HG03039 (cell line): ENCODE results near the gene PHACTR2.

Experiments
- ATAC-seq: cut with Tn5 transposase; IDR thresholded peaks from one replicate; pipeline ENCODE4 v1.9.1; 2021; ENCODE audit warnings: mild to moderate bottlenecking, moderate library complexity; ENCODE audit not compliant: unreplicated experiment

Gene PHACTR2

DNA sequence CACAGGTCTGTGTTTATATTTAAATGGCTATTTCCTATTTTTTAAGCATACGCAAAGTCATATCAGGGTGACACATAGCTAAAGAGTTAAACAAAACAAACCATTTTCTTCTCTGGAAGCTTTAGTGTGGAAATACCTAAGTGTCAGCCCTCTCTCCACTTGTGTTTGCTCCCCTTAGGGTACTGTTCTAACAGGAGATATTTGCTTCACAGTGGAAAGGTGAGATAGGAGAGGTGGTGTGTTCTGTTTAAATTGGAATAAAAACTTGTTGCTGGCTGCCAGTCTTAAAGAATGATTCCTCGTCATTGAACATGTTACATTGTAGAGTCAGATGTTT is 18.9 kb downstream of the PHACTR2 start:
- no peak for ATAC-seq

DNA sequence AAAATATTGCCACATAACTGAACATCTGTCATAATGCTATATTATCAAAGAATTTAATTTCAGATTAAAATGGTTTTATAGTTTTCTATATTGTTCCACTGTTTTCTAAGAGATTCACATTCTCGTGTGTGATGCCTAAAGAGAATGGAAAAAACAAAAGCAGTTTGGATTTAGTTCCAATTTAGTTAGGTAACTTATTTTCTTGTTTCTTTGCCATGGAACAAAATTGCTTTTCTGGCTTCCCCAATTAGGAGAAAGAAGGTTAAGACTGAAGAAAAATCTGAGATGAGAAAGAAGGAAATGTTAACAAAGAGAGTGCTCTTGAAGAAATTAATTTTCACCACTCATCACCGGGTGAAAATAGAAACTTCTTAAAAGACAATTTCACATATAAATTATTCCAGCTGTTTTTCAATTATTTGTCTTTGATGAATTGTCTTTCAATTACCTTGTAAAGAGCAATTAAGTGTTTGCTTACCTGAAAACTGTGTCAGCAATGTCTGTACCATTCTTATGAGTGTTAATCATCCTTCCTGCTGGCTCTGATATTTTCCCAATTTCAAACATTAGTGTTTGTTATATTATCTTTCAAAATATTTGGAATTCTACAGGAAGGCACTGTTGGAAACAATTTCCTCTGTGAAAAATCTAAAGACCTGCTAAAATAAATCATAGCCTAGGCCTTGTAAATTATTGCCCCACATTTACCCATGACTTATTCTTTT is 19.5 kb downstream of the PHACTR2 start:
- no peak for ATAC-seq

- no peak for ATAC-seq
Observed at GRCh38 chr6:143698329-143698728, 20.6 kb downstream of the PHACTR2 start.

DNA sequence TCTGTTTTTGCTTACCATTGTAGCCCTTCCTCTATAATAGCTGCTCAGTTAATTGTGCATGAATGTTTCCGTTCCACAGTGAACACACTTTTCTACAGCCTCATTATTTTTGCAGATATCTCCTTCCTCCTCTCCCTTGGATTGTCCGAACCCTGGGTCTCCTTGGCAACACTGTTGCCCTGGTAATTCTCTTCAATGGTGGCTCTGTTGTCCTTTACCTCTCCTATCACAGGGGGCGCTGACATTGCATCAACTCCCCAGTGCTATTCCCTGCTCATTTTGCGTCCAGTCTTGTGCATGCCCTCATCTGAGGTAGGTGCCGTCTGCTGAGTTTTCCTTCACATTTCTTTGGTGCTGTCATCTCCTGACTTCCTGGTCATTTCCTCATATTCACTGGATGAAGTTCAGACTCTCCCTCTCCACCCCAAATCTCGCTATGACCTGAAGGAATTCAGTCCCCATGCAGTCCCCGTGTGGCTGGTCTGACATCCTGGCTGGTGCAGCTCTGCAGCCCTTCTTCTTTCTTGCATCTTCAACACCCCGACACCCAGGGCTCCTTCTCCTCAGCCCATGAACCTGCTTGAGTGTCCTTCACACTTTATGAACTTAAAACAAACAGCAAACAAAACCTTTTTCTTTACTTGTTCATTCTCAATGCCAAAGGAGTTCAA is 21.1 kb downstream of the PHACTR2 start:
- ATAC-seq, result no peak

DNA sequence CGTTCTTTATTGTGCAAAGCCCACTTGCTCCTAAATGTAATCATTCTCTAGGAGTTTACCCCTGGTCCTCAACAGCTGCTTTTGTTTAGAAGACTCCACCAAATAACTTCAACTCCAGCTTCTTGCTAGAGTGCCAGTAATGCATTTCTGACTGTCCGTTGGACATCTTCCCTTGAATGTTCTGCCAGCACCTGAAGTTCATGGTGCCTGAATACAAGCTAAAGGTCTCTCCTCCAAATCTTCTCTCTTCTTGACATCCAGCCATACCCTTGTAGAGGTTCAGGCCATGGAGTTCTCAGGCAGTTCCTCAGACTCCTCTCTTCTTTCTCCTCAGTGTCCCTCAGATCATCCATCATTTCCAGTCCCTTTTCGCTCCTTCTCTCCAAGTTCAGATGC is 21.7 kb downstream of the PHACTR2 start:
- no peak for ATAC-seq

DNA sequence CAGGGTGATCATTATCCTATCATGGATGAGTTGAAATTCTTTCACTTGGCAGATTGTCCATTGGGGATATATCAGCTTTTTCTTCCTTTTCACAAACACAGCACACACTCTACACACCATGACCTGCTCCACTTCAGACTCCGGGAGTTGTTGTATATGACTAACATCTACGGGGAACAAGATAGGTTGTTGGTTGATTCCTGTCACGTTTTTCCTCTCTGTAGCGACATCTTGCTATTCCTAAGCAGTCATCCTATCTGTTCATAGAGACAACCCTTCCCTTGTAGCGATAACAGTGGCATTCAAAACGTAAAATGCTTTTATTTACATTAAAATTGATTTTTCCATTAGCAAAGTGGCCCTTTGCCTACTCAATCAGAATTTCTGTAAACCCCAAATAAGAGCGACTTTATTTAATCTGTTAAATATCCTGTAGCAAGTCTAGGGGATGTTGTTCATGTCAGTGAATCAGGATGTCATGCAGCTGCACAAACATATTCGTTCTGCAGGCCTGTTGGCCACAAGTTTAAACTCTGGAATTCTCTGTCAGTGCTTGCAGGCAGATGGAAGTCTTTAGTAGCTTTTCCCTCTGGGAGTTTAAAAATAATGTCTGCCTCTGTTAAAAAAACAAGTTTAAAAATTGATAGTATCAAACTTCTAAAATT is 23.1 kb downstream of the PHACTR2 start:
- no peak for ATAC-seq

DNA sequence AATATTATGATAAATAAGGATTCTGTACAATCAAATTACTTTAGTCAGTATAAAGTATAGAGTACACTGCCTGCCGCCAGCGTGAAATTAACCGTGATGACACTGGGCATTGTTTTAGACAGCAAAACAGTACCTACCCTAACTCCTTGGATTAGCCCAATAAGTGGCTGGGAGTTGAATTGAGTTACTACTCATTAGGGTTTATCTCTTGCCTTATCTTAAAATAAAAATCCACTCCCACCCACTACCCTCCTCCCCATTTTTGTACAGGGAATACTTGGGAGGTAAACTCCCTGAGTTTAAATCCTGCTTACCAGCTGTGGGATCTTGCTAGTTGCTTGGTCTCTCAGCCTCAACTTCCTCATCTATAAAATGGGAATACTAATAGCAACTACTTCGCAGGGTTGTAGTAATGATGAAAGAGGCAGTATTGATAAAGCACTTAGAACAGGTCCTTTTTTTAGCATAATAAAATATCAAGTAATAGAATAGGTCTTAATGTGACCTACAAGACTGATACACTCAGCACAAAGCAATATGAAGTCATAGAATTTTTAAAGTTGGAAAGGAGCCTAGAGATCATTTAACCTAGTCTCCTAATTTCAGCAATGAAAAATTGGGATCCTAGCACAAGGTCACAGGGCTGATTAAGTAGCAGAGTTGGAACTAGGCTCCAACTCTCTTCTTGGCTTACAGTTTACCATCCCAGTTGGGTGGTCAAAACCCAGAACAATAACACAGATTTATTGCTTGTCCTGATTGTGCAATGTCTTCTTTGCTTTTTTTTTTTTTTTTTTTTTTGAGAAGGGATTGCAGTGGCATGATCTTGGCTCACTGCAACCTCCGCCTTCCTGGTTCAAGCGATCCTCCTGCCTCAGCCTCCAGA is 23.8 kb downstream of the PHACTR2 start:
- ATAC-seq, result no peak

DNA sequence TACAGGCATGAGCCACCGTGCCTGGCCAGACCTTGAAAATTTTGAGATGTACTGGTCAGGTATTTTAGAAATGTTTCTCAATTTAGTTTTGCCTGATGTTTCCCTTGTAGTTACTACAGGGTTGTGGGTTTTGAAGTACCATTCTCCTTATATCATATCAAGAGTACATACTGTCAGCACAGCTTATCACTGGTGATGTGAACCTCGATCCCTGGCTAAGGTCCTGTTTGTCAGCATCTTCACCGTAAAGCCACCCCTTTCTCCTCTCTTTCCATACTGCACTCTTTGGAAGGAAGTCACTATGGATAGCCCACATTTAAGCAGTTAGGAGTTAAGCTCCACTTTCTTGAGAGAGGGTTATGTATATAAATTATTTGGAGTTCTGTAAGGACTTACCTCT is 27.8 kb downstream of the PHACTR2 start:
- no peak for ATAC-seq

- no peak for ATAC-seq
Observed at GRCh38 chr6:143707697-143708096, 29.9 kb downstream of the PHACTR2 start.

GRCh38 chr6:143708889-143709288 is 31.1 kb downstream of the PHACTR2 start:
- ATAC-seq, result no peak

DNA sequence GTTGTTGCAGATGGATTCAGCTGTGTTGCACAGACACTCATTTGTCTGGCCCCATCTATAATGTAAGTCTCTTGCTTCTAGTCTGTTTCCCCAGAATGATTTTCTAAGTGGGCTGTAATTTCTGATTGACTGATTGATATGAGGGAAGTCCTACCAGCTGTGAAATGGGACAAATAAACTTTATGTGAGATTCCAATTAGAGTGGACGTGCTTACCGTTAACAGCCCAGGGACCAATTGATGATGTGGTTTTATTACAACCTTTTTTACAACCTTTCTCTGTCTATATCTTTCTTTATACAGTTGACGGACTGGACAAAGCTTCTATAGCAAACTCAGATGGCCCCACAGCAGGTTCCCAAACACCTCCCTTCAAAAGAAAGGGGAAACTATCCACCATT is 33.9 kb downstream of the PHACTR2 start:
- no peak for ATAC-seq

DNA sequence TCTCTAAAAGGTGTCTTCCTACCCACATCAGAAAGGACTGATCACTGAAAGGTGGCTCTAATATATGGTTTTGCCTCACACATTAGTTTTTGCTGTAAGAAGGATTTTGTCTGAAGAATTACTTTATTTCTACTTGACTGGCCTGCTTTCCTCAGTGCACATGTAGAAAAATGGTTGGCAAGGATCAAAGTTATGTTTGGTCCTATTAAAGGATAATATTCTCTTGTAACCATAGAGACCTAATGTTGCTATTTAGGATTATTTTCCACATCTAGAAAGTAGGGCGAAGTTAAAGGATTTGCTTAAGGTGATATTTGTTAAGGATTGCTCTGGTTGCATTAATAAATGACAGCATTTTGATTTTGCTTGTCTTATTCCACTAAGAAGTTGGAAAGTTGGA is 40.7 kb downstream of the PHACTR2 start:
- no peak for ATAC-seq

DNA sequence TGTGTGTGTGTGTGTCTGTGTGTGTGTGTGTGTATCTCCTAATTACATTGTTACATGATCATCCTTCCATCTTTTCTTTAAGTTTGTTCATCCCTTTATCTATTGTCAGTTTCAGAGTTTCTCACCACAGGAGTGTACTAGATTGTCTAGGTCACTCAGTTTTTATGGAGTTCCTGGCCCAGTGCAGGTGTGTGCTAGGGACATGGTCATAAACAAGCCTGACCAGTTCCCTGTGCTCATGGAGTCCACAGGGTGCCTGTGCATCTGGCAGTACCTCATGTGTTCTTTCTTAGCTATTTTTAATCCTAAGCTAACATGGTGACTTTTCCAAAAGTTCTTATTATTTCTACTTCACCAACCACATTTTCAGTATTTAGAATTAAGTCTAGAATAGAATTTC is 43.9 kb downstream of the PHACTR2 start:
- ATAC-seq, result no peak

GRCh38 chr6:143724876-143725275 is 47.1 kb downstream of the PHACTR2 start:
- ATAC-seq, result no peak

DNA sequence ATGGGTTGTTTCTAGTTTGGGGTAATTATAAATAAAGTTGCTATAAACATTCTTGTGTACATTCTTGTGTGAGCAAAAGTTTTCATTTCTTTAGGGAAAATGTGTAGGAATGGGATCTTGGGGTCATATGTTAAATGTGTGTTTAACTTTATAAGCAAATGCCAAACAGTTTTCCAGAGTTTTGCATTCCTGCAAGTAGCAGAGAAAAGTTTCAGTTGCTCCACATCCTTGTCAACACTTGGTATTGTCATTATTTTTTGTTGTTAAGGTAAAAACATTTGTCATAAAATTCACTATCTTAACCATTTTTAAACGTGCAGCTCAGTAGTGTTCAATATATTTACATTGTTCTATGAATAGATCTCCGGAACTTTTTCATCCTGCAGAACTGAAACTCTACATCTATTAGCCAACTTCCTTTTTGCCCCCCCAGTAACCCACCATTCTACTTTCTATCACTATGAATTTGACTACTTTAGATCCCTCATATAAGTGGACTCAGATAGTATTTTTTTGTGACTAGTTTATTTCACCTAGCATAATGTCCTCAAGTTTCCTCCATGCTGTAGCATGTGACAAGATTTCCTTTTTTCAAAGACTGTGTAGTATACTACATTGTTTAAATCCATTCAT is 48.4 kb downstream of the PHACTR2 start:
- ATAC-seq, result no peak

GRCh38 chr6:143727035-143727434 is 49.3 kb downstream of the PHACTR2 start:
- ATAC-seq, result no peak

- no peak for ATAC-seq
Observed at GRCh38 chr6:143731789-143732188, 54.0 kb downstream of the PHACTR2 start.

- ATAC-seq, result no peak
Observed at GRCh38 chr6:143732536-143732935, 54.8 kb downstream of the PHACTR2 start.

DNA sequence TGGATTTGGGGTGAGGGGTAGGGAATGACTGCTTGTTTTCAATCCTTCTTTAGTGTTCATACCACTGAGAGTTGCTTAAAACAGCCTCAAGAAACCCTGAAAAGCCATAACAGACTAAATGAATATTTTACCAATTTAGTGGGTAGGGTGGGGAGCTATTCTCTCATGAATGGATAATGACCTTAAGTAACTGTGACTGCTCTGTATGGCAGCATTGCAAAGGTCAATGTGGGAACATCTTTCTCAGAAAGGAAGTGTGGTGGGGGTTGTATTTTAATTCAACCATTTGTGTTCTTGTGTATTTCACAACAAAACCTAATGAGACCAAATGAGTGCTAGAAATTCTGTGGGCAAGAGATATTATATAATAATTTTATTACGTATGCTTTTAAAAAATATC is 55.7 kb downstream of the PHACTR2 start:
- ATAC-seq, result no peak

- no peak for ATAC-seq
Observed at GRCh38 chr6:143734641-143735063, 56.9 kb downstream of the PHACTR2 start.
